Glutamatergic neuron (in vitro differentiated cells): ENCODE results near the gene GAB2. TPM values are rescaled to one million over a fixed set of nuclear protein-coding genes. Genes with fewer than 3 reads are reported as not detected.

ENCODE experiments used
- DNase-seq: peaks from one replicate; pipeline ENCODE4 v3.0.0; 2022
- H3K27ac Mint-ChIP-seq: one replicate; pipeline ENCODE4 v1.8.0; 2020; ENCODE audit warnings: mild to moderate bottlenecking, mixed read lengths, inconsistent platforms; ENCODE audit not compliant: unreplicated experiment
- H3K27me3 Mint-ChIP-seq: one replicate; pipeline ENCODE4 v1.8.0; 2020; ENCODE audit warnings: mild to moderate bottlenecking, moderate library complexity, mixed read lengths, inconsistent platforms; ENCODE audit not compliant: unreplicated experiment
- H3K36me3 Mint-ChIP-seq: one replicate; pipeline ENCODE4 v1.8.0; 2020; ENCODE audit warnings: mild to moderate bottlenecking, mixed read lengths, inconsistent platforms; ENCODE audit not compliant: unreplicated experiment
- H3K4me1 Mint-ChIP-seq: one replicate; pipeline ENCODE4 v1.8.0; 2020; ENCODE audit warnings: mild to moderate bottlenecking, low read depth, mixed read lengths, inconsistent platforms; ENCODE audit not compliant: unreplicated experiment
- H3K4me3 Mint-ChIP-seq: one replicate; pipeline ENCODE4 v1.8.0; 2020; ENCODE audit warnings: mild to moderate bottlenecking, mixed read lengths, inconsistent platforms; ENCODE audit not compliant: unreplicated experiment
- H3K9me3 Mint-ChIP-seq: one replicate; pipeline ENCODE4 v1.8.0; 2020; ENCODE audit warnings: mild to moderate bottlenecking, moderate library complexity, mixed read lengths, inconsistent platforms; ENCODE audit not compliant: unreplicated experiment
- CTCF ChIP-seq: fragments of 200-600 bp; sonication (generic); IDR thresholded peaks from one replicate; pipeline ENCODE4 v1.5.0; 2021; ENCODE audit not compliant: partially characterized antibody, unreplicated experiment
- total RNA-seq: library from RNA; stranded (reverse); fragmentation: NEBNext Ultra II Directional; extraction: Animal tissue kit (Norgen Biotek cat#: 25700); gene quantifications from one replicate; pipeline ENCODE4 v1.2.1, GENCODE V29; 2021; ENCODE audit not compliant: unreplicated experiment

The GAB2 gene
- total RNA-seq, 1 donor from 2014 or later, result 87.9 TPM

- Mint-ChIP-seq H3K9me3 (peaks cover 3% of the 10 kb centered on the region), H3K36me3 (peaks cover 5% of the 10 kb centered on the region), H3K27me3 (peaks cover under 1% of the 10 kb centered on the region), H3K4me1 (no peaks in the 10 kb centered on the region), H3K4me3 (no peak overlapping the region), H3K27ac (no peak overlapping the region)
- no peak for TF ChIP-seq CTCF
- no peak for DNase-seq
These were observed 214.4 kb downstream of the GAB2 start for GRCh38 chr11:78203184-78203583.

GRCh38 chr11:78202733-78203167 lies 214.9 kb downstream of the GAB2 start:
- no peak for DNase-seq
- Mint-ChIP-seq H3K4me3 (no peak overlapping the region), H3K27me3 (no peaks in the 10 kb centered on the region), H3K4me1 (no peaks in the 10 kb centered on the region), H3K27ac (no peak overlapping the region), H3K9me3 (peaks cover 2% of the 10 kb centered on the region), H3K36me3 (peaks cover 5% of the 10 kb centered on the region)
- no peak for TF ChIP-seq CTCF

DNA sequence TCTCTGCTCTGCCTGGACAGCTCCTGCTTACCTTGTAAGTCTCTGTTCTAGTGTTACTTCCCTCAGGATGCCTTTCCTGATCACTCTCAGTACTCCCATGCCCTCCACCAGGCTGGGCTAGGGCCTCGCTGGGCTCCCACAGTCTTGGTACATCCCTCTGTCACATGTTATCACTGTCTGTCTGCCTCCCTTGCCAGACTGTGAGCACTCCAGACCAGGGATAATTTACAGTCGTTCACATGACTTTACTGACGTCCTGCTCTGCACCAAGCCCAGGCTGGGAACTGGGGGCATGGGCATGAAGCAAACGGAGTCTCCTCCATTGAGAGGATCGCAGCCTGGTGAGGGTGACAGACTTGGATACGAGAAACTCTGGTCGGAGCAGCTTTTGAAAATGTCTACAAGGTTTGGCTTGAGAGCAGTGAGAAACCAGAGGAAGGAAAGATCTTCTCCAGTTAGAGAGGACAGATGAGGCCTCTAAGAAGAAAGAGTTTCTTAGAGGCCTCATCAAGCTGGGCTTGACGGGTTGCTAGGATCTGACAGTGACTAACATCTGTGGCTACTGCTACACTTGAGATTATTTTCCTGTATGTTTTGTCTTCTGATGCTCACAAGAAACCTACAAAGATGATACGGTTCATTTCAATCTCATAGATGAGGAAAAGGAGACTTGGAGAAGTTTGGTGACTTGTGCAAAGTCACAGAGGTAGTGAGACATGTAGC lies 216.4 kb downstream of the GAB2 start:
- no peak for DNase-seq
- H3K9me3 Mint-ChIP-seq, result peaks cover 5% of the 10 kb centered on the region
- no peak overlapping the region for H3K27ac Mint-ChIP-seq
- H3K36me3 Mint-ChIP-seq, result peaks cover 5% of the 10 kb centered on the region
- no peaks in the 10 kb centered on the region for H3K4me1 Mint-ChIP-seq
- no peak overlapping the region for H3K4me3 Mint-ChIP-seq
- no peaks in the 10 kb centered on the region for H3K27me3 Mint-ChIP-seq
- TF ChIP-seq CTCF, result no peak

GRCh38 chr11:78200553-78200952 lies 217.1 kb downstream of the GAB2 start:
- Mint-ChIP-seq H3K27ac (no peak overlapping the region), H3K9me3 (peaks cover 5% of the 10 kb centered on the region), H3K27me3 (no peaks in the 10 kb centered on the region), H3K36me3 (peaks cover 5% of the 10 kb centered on the region), H3K4me3 (no peak overlapping the region), H3K4me1 (no peaks in the 10 kb centered on the region)
- no peak for DNase-seq
- TF ChIP-seq CTCF, result no peak

- Mint-ChIP-seq H3K27me3 (no peaks in the 10 kb centered on the region), H3K36me3 (peaks cover 5% of the 10 kb centered on the region), H3K4me1 (no peaks in the 10 kb centered on the region), H3K4me3 (no peak overlapping the region), H3K9me3 (peaks cover 5% of the 10 kb centered on the region), H3K27ac (no peak overlapping the region)
- TF ChIP-seq CTCF, result no peak
- DNase-seq, result no peak
These were observed 217.6 kb downstream of the GAB2 start for GRCh38 chr11:78200061-78200460.
